Activated naive CD8-positive, alpha-beta T cell (primary cell): ENCODE results near the gene COL8A2.

Source experiments
- H3K27ac Mint-ChIP-seq: one replicate; pipeline ENCODE4 v1.8.0; 2021; ENCODE audit warnings: mixed read lengths
- H3K27me3 Mint-ChIP-seq: one replicate; pipeline ENCODE4 v1.8.0; 2021; ENCODE audit warnings: mixed read lengths
- H3K36me3 Mint-ChIP-seq: one replicate; pipeline ENCODE4 v1.8.0; 2021; ENCODE audit warnings: mixed read lengths
- H3K4me1 Mint-ChIP-seq: one replicate; pipeline ENCODE4 v1.8.0; 2021; ENCODE audit warnings: low read depth, mixed read lengths
- H3K4me3 Mint-ChIP-seq: one replicate; pipeline ENCODE4 v1.8.0; 2021; ENCODE audit warnings: mild to moderate bottlenecking, mixed read lengths
- H3K9me3 Mint-ChIP-seq: one replicate; pipeline ENCODE4 v1.8.0; 2021; ENCODE audit warnings: low read depth, mixed read lengths

The COL8A2 gene

DNA sequence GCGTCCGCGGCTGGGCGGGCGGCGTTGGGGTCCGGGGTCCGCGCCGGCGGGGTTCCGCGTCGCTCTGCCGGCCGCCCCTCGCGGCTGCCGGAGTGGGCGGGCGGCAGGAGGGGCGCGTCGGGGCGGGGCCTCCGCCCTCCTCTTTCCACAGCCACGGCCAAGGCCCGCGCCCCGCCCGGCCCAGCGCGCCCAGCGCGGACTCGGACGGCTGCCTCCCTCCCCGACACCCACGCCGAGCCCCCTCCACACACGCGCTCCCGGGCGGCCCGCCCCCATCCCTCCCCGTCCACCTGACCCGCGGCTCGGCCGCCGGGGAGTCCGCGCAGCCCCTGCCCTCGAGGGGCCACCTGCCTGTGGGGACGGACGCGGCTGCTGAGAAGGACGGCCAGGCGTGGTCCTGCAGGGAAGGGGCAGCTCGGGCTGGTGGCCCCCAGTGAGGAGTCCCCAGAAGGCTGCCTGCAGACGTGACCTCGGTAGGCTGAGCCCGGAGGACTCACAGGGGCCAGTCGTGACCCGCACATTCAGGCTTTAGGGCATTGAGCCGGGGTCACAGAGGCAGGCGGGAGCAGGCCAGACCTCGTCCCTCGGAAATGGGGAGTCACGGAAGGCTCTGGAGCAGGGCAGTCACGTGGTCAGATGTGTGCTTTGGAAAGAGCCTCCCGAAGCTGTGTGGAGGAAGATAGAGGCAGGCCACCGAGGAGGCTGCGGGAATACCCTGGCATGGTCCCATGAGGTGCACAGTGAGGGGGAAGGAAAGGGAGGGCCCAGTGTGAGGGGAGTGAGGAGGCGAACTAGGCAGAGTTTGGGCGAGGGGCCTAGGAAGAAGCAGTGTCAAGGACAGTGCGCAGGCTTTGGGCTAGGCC, at the start of gene COL8A2:
Gene COL8A2, minus strand, starts transcription at position 94 of the 863 bp plus-strand sequence. CDS start 24,980 bp downstream, outside the sequence.
- Mint-ChIP-seq H3K27ac (peak within 1 kb of the TSS; percentile 58), H3K4me1 (peaks cover 29% of the 10 kb centered on the region), H3K36me3 (no peaks in the 10 kb centered on the region), H3K4me3 (peak within 1 kb of the TSS; percentile 77), H3K27me3 (peaks cover 12% of the 10 kb centered on the region), H3K9me3 (no peaks in the 10 kb centered on the region)

DNA sequence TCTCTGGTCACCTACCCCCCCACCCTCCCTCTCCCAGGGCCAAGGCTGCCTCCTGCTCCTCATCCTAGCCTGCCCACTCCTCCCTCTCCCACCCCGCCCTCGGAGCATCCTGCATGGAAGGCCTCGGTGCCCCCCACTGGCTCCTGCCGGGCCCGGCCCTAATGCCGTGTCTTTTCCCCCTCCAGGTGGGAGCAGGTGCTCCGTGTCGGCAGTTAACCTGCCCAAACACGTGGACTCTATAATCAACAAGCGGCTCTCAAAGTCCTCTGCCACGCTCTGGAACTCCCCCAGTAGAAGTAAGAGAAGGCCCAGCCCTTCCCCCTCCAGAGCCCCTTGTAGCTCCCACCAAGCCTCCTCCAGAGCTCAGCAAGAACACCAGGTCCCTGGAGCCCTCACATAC, 49.7 kb upstream of the COL8A2 start:
- H3K4me1 Mint-ChIP-seq = peaks cover 21% of the 10 kb centered on the region
- no peaks in the 10 kb centered on the region for H3K36me3 Mint-ChIP-seq
- no peaks in the 10 kb centered on the region for H3K27me3 Mint-ChIP-seq
- H3K4me3 Mint-ChIP-seq = no peak overlapping the region
- H3K27ac Mint-ChIP-seq = peak overlapping the region; percentile 34
- H3K9me3 Mint-ChIP-seq = no peaks in the 10 kb centered on the region

DNA sequence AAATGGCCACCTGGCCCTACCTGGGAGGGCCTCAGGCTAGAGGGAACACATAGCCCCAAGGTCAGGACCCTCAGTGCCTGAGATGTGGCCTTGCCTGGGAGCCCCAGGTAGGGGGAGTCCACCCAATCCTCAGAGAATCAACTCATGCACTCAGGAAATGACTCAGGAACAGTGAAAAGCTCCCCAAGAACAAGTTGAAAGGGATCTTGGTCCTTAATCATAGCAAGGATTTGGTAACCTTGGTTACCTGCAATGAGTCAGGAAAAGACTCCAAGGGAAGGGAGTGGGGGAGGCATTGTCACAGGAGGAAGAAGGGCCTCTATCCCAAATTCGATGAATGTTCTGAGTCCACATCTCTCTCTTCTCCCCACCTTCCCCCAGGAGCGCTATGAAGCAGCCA, 48.0 kb upstream of the COL8A2 start:
- Mint-ChIP-seq H3K36me3 (no peaks in the 10 kb centered on the region), H3K4me1 (peaks cover 30% of the 10 kb centered on the region), H3K9me3 (no peaks in the 10 kb centered on the region), H3K27me3 (no peaks in the 10 kb centered on the region), H3K4me3 (no peak overlapping the region), H3K27ac (peak overlapping the region; percentile 72)

DNA sequence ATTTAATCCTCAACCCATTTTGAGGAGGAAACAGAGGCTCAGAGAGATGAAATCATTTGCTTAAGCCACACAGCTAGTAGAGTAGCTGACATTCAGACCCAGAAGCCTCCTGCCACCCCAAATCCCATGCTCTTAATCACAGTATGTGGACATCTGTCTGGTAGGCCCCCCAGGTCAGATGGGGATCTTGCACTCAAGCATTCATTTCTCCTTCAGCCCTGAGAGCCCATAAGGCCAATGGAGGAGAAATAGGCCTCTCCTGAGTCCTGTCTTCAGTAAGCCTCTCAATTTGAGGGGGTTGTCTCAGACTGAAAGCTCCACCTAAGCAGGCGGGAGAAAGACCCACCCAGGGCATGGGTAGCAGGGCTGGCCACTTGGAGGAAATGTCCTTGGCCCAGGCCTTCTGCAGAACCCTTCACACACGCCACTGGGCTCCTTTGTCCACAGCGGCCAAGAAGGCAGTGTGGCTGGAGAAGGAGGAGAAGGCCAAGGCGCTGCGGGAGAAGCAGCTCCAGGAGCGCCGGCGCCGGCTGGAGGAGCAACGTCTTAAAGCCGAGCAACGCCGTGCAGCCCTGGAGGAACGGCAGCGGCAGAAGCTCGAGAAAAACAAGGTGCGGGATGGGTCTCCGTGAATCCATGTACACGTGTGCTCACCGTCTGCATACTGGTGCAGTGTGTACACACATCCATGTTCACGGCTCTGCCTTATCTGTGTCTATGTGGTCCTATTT, 47.2 kb upstream of the COL8A2 start:
- H3K4me3 Mint-ChIP-seq = no peak overlapping the region
- H3K36me3 Mint-ChIP-seq = no peaks in the 10 kb centered on the region
- no peaks in the 10 kb centered on the region for H3K27me3 Mint-ChIP-seq
- H3K4me1 Mint-ChIP-seq = peaks cover 31% of the 10 kb centered on the region
- no peaks in the 10 kb centered on the region for H3K9me3 Mint-ChIP-seq
- peak overlapping the region; percentile 72 for H3K27ac Mint-ChIP-seq

DNA sequence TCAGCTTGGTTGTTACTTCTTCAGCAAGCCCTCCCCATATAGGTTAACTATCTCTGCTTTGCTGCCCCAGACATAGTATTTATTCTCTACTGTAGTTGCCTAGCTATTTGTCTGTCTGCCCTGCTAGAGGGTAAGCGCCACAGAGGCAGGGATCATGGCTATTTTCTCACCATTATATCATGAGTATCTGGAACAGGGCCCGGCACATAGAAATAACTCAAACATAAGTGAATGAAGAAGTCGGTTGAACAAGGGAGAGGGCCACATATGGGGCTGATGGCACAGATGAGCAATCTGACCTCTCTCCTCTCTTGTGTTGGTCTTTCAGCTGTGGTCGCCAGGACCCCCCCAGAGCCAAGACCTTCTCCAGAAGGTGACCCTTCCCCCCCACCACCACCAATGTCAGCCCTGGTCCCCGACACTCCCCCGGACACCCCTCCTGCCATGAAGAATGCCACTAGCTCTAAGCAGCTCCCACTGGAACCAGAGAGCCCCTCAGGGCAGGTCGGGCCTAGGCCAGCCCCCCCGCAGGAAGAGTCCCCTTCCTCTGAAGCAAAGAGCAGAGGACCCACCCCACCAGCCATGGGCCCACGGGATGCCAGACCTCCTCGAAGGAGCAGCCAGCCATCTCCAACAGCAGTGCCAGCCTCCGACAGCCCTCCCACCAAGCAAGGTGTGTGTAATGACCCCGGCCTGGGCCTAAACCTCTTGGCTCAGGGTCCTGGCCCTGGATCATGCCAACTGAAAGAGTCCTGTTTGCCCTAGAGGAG, 45.8 kb upstream of the COL8A2 start:
- Mint-ChIP-seq H3K27ac (peak overlapping the region; percentile 41), H3K9me3 (no peaks in the 10 kb centered on the region), H3K36me3 (no peaks in the 10 kb centered on the region), H3K4me1 (peaks cover 44% of the 10 kb centered on the region), H3K4me3 (no peak overlapping the region), H3K27me3 (no peaks in the 10 kb centered on the region)

DNA sequence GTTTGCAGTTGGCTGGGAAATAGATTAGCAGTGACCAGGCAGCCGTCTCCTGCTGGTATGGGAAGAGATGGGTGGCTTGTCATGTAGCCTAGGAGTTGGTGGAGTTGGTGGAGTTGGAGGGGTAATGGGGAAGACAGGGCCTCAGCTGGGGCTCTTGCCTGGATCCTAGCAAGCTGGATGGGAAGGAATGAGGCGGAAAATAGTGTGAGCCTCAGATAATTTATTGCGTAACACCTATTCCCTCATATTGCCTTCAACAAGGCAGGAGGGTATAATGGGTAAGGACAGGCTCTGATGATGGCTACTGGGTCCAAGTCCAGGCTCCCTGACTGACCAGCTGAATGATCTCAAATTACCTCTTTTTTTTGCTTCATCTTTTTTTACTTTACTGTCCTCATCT, 43.5 kb upstream of the COL8A2 start:
- Mint-ChIP-seq H3K36me3 (peaks cover 4% of the 10 kb centered on the region), H3K27ac (peak overlapping the region; percentile 80), H3K9me3 (no peaks in the 10 kb centered on the region), H3K4me1 (peaks cover 51% of the 10 kb centered on the region), H3K27me3 (no peaks in the 10 kb centered on the region), H3K4me3 (no peak overlapping the region)

DNA sequence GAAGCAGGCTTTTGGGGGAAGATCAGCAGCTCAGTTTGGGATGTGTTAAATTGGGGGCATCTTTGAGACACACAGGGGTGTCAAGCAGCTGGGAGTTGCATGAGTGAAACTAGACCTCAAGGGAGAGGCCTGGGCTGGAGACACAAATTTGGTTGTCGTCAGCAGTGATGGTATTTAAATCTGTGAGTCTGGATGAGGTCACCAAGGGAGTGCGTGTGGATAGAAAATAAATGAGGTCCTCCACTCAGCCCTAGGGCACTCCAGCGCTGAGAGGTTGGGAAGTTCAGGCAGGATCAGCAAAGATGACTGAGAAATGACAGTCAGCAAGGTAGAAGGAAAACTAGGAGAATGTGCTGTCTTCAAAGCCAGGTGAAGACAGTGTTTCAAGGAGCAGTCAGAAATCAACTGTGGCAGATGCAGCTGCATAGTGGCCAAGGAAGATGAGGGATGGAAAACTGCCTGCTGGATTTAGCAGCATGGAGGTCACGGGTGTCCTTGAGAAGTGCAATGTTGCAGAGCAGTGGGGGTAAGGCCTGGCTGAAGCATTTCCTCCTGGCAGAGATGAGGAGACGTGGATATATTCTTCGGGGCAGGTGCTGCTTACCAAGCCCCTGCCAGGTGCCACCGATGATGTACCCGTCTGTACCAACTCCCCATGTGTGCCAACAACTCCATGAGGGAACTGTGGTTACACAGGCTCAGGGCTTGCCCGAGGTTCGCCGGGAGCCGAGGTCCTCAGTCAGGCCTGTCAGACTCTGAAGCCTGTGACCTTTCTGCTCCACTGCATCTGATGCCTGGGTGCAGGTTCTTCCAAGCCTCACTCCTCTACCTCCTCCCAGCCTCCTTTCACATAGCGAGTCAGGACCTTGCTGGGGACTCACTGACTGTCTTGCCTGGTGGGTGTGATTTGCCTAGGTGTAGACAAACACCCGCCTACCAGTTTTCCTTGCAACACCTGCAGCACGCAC, 42.2 kb upstream of the COL8A2 start:
- Mint-ChIP-seq H3K27me3 (no peaks in the 10 kb centered on the region), H3K36me3 (peaks cover 4% of the 10 kb centered on the region), H3K4me1 (peaks cover 56% of the 10 kb centered on the region), H3K27ac (peak overlapping the region; percentile 86), H3K4me3 (peak overlapping the region; percentile 18), H3K9me3 (no peaks in the 10 kb centered on the region)

DNA sequence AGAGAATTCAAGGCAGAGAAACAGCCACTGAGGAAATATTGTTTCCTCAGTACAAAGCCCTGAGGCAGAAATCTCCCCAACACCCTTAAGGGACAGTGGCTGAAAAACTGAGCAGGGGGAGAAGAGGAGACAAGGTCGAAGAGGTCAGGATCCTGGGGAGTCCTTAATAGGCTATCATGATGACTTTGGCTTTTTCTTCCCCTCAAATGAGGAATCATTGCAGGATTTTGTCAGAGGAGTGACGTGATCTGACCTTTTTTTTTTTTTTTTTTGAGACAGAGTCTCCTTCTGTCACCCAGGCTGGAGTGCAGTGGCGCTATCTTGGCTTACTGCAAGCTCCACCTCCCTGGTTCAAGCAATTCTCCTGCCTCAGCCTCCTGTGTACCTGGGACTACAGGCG, 41.1 kb upstream of the COL8A2 start:
- peak overlapping the region; percentile 66 for H3K27ac Mint-ChIP-seq
- no peaks in the 10 kb centered on the region for H3K27me3 Mint-ChIP-seq
- no peaks in the 10 kb centered on the region for H3K9me3 Mint-ChIP-seq
- peaks cover 4% of the 10 kb centered on the region for H3K36me3 Mint-ChIP-seq
- peaks cover 67% of the 10 kb centered on the region for H3K4me1 Mint-ChIP-seq
- H3K4me3 Mint-ChIP-seq = no peak overlapping the region

DNA sequence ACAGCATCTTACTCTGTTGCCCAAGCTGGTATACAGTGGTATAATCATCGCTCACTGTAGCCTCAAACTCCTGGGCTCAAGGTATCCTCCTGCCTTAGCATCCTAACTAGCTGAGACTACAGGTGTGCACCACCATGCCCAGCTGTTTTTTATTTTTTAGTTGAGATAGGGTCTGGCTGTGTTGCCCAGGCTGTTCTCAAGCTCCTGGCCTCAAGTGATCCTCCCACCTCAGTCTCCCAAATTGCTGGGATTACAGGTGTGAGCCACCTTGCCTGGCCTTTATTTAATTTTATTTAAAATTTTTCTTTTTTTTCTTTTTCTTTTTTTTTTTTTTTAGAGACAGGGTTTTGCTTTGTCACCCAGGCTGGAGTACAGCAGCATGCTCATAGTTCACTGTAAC, 40.1 kb upstream of the COL8A2 start:
- H3K27me3 Mint-ChIP-seq = no peaks in the 10 kb centered on the region
- no peaks in the 10 kb centered on the region for H3K9me3 Mint-ChIP-seq
- peaks cover 69% of the 10 kb centered on the region for H3K4me1 Mint-ChIP-seq
- peak overlapping the region; percentile 72 for H3K27ac Mint-ChIP-seq
- peaks cover 4% of the 10 kb centered on the region for H3K36me3 Mint-ChIP-seq
- H3K4me3 Mint-ChIP-seq = no peak overlapping the region

DNA sequence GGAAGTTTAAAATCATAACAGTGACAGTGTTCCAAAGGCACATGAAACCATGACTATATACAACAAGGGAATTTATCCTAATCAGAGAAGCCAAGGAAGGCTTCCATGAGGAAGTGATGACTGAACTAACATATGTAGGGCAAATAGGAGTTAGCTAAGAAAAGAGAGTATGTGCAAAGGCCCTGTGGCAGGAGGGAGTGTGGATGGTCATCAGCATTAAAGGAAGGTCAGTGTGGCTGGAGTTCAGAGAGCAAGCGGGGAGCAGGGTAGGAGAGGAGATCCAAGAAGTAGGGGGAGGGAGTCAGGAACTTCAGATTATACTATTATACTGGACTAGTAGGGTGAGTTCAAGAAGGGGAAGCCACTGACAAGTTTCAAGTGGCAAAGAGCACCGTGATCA, 39.3 kb upstream of the COL8A2 start:
- H3K27ac Mint-ChIP-seq = peak overlapping the region; percentile 72
- H3K27me3 Mint-ChIP-seq = no peaks in the 10 kb centered on the region
- H3K36me3 Mint-ChIP-seq = peaks cover 7% of the 10 kb centered on the region
- peaks cover 71% of the 10 kb centered on the region for H3K4me1 Mint-ChIP-seq
- no peaks in the 10 kb centered on the region for H3K9me3 Mint-ChIP-seq
- H3K4me3 Mint-ChIP-seq = peak overlapping the region; percentile 25

DNA sequence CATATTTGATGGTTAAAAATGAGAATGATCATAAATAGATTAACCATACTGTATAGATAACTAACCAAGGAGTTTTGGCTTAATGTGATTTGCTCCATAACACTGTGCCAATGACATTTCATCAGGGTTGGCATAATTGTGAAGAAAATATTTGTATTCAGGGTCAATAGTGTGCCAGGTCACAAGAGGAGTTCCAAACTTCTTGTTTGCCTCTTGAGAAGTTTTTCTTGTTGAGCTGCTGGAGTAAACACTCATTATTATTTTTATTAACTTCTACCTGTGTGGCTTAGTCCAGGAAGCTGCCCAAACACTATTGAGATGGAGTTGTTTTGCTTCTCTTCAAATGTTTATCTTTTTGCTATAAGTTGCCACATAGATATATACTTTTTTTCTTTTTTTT, 38.4 kb upstream of the COL8A2 start:
- peak overlapping the region; percentile 99 for H3K27ac Mint-ChIP-seq

DNA sequence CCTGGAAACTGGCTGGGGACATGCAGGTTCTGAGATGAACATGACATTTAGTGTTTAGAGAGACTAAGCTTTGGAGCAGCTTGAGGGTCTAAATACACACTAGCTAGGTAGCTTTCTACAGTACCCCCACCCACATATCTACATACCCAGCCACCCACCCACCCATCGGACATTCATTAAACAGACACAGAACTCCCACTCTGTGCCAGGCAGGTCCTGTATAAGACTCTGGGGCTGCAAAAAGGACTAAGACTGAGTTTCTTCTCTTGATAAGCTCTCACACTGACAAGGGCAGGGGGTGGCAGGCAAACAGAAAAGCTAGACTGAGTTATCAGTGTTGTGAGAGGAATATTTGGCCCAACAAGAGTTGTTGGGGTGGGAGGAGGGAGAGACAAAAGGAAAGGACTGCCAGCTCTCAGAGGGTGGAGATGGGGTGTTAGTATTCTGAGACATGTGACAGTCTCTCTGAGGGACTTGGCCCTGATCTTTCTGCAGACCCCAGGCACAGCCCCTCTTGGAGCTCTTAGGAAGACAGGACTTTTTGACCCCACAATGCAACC, 37.7 kb upstream of the COL8A2 start:
- peaks cover 9% of the 10 kb centered on the region for H3K36me3 Mint-ChIP-seq
- no peaks in the 10 kb centered on the region for H3K27me3 Mint-ChIP-seq
- peak overlapping the region; percentile 99 for H3K27ac Mint-ChIP-seq
- no peaks in the 10 kb centered on the region for H3K9me3 Mint-ChIP-seq
- peaks cover 77% of the 10 kb centered on the region for H3K4me1 Mint-ChIP-seq
- peak overlapping the region; percentile 92 for H3K4me3 Mint-ChIP-seq

More for the DNA sequence above, 38.4 kb upstream of the COL8A2 start:
- H3K4me3 Mint-ChIP-seq = peak overlapping the region; percentile 92
- no peaks in the 10 kb centered on the region for H3K27me3 Mint-ChIP-seq
- H3K36me3 Mint-ChIP-seq = peaks cover 9% of the 10 kb centered on the region
- H3K9me3 Mint-ChIP-seq = no peaks in the 10 kb centered on the region
- H3K4me1 Mint-ChIP-seq = peaks cover 73% of the 10 kb centered on the region

DNA sequence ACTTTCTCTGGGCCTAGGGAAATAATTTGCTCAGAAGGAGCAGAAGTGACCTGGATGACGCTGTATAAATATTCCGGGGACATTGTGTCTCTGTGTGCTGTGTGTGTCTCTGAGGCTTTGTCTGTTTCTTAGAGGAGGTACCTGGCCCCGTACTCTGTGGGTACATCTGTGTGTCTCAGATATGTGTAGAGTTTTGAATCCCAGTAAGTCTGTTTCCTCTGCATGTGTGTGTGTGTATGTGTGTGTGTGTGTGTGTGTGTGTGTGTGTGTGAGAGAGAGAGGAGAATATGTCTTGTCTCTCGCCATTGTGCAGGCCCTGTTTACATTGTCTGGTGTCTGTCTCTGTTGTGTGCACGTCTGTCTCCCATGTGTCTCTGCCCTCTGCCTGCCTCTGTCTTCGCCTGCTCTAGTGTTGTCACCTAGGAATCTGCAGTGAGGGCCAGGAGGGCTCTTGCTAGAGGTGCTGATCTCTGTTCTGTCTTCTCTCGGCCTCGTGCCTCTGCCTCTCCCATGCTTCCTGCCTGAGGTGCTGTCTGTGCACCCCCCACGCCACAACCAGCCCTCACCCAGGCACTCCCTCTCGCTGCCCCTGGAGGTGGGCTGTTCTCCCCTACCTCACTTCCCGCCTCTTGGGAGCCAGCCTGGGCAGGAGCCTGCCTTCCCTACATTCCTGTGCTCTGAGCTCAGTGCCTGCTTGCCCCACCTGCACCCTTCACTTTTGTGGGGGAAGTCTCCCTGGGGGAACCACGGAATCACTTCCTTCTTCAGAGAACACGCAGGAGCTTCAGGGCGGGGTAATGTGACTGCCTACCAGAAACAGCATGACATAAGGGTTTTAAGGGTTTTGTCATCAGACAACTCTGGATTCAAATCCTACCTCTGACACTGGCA, 36.9 kb upstream of the COL8A2 start:
- Mint-ChIP-seq H3K27ac (peak overlapping the region; percentile 99), H3K4me3 (peak overlapping the region; percentile 92), H3K4me1 (peaks cover 74% of the 10 kb centered on the region), H3K9me3 (no peaks in the 10 kb centered on the region), H3K36me3 (peaks cover 9% of the 10 kb centered on the region), H3K27me3 (no peaks in the 10 kb centered on the region)
